Measurements from ENCODE around the gene ZNF862. TPM values are rescaled to one million over a fixed set of nuclear protein-coding genes. Genes with fewer than 3 reads are reported as not detected.

Gene ZNF862
- total RNA-seq, 1 experiment from 2014 or later, result 3.6 TPM

DNA sequence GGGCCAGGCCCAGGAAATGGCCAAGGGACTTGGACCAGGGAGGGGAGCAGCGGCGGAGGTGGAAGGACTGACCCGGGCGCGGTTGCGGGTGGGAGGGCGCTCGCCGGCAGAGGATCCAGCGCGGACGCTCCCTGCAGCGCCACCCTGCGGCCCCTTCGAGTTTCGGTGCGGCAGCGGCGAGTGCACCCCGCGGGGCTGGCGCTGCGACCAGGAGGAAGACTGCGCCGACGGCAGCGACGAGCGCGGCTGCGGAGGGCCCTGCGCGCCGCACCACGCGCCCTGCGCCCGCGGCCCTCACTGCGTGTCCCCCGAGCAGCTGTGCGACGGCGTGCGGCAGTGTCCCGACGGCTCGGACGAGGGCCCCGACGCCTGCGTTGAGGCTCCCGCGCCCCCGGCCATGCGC, 48.0 kb upstream of the ZNF862 start (continued):
- TF ChIP-seq, protein P1, sequence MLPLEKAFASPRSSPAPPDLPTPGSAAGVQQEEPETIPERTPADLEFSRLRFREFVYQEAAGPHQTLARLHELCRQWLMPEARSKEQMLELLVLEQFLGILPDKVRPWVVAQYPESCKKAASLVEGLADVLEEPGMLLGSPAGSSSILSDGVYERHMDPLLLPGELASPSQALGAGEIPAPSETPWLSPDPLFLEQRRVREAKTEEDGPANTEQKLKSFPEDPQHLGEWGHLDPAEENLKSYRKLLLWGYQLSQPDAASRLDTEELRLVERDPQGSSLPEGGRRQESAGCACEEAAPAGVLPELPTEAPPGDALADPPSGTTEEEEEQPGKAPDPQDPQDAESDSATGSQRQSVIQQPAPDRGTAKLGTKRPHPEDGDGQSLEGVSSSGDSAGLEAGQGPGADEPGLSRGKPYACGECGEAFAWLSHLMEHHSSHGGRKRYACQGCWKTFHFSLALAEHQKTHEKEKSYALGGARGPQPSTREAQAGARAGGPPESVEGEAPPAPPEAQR (CRISPR knock-in tag; IDR thresholded peaks at IDR 0.05), result no peak
- TF ChIP-seq, protein P2, sequence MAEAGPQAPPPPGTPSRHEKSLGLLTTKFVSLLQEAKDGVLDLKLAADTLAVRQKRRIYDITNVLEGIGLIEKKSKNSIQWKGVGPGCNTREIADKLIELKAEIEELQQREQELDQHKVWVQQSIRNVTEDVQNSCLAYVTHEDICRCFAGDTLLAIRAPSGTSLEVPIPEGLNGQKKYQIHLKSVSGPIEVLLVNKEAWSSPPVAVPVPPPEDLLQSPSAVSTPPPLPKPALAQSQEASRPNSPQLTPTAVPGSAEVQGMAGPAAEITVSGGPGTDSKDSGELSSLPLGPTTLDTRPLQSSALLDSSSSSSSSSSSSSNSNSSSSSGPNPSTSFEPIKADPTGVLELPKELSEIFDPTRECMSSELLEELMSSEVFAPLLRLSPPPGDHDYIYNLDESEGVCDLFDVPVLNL (CRISPR knock-in tag; IDR thresholded peaks at IDR 0.05; ENCODE audit: borderline replicate concordance, low read depth), result no peak; the same call in 1 of the 2 replicates
- TF ChIP-seq GTF2I (CRISPR knock-in tag; conservative IDR thresholded peaks at IDR 0.05), result no peak
- no peak for TF ChIP-seq SOX15 (CRISPR knock-in tag; IDR thresholded peaks at IDR 0.05)
- TF ChIP-seq ETV6 (CRISPR knock-in tag; IDR thresholded peaks at IDR 0.05), result peak; percentile 26; the same call in 1 of the 2 replicates
- TF ChIP-seq RELA (CRISPR knock-in tag; IDR thresholded peaks at IDR 0.05; ENCODE audit: borderline replicate concordance), result peak; percentile 47; the same call in 1 of the 2 replicates
- TF ChIP-seq FOXP1 (CRISPR knock-in tag; IDR thresholded peaks at IDR 0.05; ENCODE audit: borderline replicate concordance), result peak; percentile 95
- TF ChIP-seq ZNF671 (CRISPR knock-in tag; IDR thresholded peaks at IDR 0.05), result no peak
- TF ChIP-seq, protein P3, sequence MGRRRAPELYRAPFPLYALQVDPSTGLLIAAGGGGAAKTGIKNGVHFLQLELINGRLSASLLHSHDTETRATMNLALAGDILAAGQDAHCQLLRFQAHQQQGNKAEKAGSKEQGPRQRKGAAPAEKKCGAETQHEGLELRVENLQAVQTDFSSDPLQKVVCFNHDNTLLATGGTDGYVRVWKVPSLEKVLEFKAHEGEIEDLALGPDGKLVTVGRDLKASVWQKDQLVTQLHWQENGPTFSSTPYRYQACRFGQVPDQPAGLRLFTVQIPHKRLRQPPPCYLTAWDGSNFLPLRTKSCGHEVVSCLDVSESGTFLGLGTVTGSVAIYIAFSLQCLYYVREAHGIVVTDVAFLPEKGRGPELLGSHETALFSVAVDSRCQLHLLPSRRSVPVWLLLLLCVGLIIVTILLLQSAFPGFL (CRISPR knock-in tag; IDR thresholded peaks at IDR 0.05; ENCODE audit: borderline replicate concordance), result no peak
- TF ChIP-seq MXD4 (CRISPR knock-in tag; IDR thresholded peaks at IDR 0.05; ENCODE audit: borderline replicate concordance), result no peak
- peak; percentile 76; the same call in 1 of the 2 replicates for TF ChIP-seq FOXK1 (CRISPR knock-in tag; IDR thresholded peaks at IDR 0.05)
- TF ChIP-seq CBFB (CRISPR knock-in tag; IDR thresholded peaks at IDR 0.05; ENCODE audit: low read depth), result no peak
- TF ChIP-seq, protein P4, sequence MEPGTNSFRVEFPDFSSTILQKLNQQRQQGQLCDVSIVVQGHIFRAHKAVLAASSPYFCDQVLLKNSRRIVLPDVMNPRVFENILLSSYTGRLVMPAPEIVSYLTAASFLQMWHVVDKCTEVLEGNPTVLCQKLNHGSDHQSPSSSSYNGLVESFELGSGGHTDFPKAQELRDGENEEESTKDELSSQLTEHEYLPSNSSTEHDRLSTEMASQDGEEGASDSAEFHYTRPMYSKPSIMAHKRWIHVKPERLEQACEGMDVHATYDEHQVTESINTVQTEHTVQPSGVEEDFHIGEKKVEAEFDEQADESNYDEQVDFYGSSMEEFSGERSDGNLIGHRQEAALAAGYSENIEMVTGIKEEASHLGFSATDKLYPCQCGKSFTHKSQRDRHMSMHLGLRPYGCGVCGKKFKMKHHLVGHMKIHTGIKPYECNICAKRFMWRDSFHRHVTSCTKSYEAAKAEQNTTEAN (CRISPR knock-in tag; IDR thresholded peaks at IDR 0.05), result no peak
- TF ChIP-seq, protein P5, sequence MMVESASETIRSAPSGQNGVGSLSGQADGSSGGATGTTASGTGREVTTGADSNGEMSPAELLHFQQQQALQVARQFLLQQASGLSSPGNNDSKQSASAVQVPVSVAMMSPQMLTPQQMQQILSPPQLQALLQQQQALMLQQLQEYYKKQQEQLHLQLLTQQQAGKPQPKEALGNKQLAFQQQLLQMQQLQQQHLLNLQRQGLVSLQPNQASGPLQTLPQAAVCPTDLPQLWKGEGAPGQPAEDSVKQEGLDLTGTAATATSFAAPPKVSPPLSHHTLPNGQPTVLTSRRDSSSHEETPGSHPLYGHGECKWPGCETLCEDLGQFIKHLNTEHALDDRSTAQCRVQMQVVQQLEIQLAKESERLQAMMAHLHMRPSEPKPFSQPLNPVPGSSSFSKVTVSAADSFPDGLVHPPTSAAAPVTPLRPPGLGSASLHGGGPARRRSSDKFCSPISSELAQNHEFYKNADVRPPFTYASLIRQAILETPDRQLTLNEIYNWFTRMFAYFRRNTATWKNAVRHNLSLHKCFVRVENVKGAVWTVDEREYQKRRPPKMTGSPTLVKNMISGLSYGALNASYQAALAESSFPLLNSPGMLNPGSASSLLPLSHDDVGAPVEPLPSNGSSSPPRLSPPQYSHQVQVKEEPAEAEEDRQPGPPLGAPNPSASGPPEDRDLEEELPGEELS (CRISPR knock-in tag; IDR thresholded peaks at IDR 0.05), result peak; percentile 68

DNA sequence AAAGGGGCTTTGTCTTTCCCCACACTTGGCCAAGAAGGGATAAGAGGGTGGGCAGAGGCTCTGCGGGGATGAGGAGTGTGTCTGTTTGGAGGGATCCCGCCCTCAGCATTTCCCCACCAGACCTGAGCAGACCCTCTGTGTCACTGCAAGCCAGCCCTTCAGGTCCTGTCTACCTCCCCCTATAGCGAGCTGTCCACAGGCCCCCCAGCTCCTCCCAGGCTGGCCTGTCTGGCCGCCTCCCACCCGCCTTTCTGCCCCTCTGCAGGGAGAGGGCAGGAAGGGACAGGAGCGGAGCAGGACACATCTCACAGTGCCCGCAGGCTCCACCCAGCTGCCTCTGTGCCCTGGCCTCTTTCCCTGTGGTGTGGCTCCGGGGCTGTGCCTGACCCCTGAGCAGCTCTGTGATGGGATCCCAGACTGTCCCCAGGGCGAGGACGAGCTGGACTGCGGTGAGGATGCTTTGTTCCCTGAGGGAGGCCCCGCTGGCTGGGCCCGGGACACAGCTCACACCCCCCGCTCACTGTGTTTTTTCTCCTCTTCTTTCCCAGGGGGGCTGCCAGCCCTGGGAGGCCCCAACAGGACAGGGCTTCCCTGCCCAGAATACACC, 47.3 kb upstream of the ZNF862 start:
- DNase-seq (ENCODE audit: low spot score) (no peak), ATAC-seq (peak; percentile 3; the same call in 1 of the 2 replicates)
- H3K4me1 Mint-ChIP-seq, result peaks cover 7% of the 10 kb centered on the region; the same call in 1 of the 2 replicates
- peak overlapping the region; percentile 58 for H3K4me3 Mint-ChIP-seq
- ChIA-PET CTCF (interaction anchor here (0.9 to 5.0 kb wide), 19 partner anchors 8 to 165 kb away, joined by 3 to 51 read pairs (median 7); partner anchors contain the start of gene ZNF467), POLR2A (no interaction called here)
- peaks cover 47% of the 10 kb centered on the region for H3K27me3 Mint-ChIP-seq (ENCODE audit: low read depth)
- H3K36me3 Mint-ChIP-seq, result no peaks in the 10 kb centered on the region
- H3K27ac Mint-ChIP-seq, result no peak overlapping the region
- no peaks in the 10 kb centered on the region for H3K9me3 Mint-ChIP-seq
- TF ChIP-seq ZNF219 (CRISPR knock-in tag; IDR thresholded peaks at IDR 0.05; ENCODE audit: borderline replicate concordance), result no peak
- no peak for TF ChIP-seq GRHL2 (CRISPR knock-in tag; IDR thresholded peaks at IDR 0.05; ENCODE audit: insufficient replicate concordance, severe bottlenecking)
- TF ChIP-seq PRRX2 (CRISPR knock-in tag; IDR thresholded peaks at IDR 0.05), result no peak
- TF ChIP-seq, protein P6, sequence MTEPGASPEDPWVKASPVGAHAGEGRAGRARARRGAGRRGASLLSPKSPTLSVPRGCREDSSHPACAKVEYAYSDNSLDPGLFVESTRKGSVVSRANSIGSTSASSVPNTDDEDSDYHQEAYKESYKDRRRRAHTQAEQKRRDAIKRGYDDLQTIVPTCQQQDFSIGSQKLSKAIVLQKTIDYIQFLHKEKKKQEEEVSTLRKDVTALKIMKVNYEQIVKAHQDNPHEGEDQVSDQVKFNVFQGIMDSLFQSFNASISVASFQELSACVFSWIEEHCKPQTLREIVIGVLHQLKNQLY (CRISPR knock-in tag; IDR thresholded peaks at IDR 0.05), result no peak
- TF ChIP-seq, protein P7, sequence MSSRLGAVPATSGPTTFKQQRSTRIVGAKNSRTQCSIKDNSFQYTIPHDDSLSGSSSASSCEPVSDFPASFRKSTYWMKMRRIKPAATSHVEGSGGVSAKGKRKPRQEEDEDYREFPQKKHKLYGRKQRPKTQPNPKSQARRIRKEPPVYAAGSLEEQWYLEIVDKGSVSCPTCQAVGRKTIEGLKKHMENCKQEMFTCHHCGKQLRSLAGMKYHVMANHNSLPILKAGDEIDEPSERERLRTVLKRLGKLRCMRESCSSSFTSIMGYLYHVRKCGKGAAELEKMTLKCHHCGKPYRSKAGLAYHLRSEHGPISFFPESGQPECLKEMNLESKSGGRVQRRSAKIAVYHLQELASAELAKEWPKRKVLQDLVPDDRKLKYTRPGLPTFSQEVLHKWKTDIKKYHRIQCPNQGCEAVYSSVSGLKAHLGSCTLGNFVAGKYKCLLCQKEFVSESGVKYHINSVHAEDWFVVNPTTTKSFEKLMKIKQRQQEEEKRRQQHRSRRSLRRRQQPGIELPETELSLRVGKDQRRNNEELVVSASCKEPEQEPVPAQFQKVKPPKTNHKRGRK (CRISPR knock-in tag; IDR thresholded peaks at IDR 0.05; ENCODE audit: borderline replicate concordance), result no peak
- TF ChIP-seq ATF1 (CRISPR knock-in tag; IDR thresholded peaks at IDR 0.05), result no peak
- TF ChIP-seq RELA (CRISPR knock-in tag; IDR thresholded peaks at IDR 0.05; ENCODE audit: borderline replicate concordance), result no peak
- no peak for TF ChIP-seq TCF7 (CRISPR knock-in tag; IDR thresholded peaks at IDR 0.05; ENCODE audit: low read depth)
- no peak for TF ChIP-seq OVOL2 (CRISPR knock-in tag; IDR thresholded peaks at IDR 0.05; ENCODE audit: borderline replicate concordance)
- TF ChIP-seq, protein P8, sequence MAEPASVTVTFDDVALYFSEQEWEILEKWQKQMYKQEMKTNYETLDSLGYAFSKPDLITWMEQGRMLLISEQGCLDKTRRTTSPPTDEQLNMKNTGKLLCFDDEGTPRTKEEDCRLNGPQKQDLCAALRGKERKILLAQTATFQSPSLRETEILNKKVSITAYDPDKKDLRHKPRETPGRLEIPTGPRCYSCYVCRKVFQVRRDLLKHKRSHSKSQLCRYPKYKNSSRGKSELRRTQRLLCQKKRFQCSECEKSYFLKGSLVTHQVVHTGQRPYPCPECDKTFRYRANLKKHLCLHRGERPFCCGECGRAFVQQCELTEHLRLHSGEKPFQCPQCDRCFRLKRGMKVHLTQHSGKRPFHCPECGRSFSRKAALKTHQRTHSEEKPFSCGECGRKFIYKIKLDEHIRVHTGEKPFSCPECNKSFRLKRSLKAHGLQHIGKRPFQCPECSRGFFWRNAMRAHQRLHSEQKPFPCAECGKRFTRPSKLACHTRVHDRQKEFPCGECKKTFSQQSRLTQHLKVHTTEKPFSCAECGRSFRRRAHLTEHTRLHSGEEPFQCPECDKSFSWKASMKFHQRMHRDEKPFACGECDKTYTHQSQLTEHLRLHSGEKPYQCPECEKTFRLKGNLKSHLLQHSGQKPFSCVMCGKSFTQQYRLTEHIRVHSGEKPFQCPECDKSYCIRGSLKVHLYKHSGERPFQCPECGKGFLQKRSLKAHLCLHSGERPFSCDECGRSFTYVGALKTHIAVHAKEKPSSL (CRISPR knock-in tag; conservative IDR thresholded peaks at IDR 0.05), result no peak
- TF ChIP-seq IRF2 (CRISPR knock-in tag; IDR thresholded peaks at IDR 0.05; ENCODE audit: borderline replicate concordance, low read depth), result no peak
